Spleen (tissue), 7 donors: Measurements from ENCODE around the gene COL11A2.

Experiments used
- POLR2A ChIP-seq, 3 donors: fragments of 450-650 bp; IDR thresholded peaks; one replicate each; pipeline ENCODE4 v1.5.1; 2017; ENCODE audit warnings: antibody characterized with exemption in 3 of 3, mild to moderate bottlenecking in 1 of 3
- POLR2AphosphoS5 ChIP-seq, 3 donors: sonication (generic); formaldehyde crosslinking; IDR thresholded peaks; one replicate each; pipeline ENCODE4 v1.5.1; 2017; ENCODE audit warnings: antibody characterized with exemption in 3 of 3
- TF ChIP-seq, protein P1 (sequence below), 11 experiments: fragments of 200-600 bp in 7 of 11; fragments of 450-650 bp in 4 of 11; sonication (generic) in 4 of 11; IDR thresholded peaks in 8 of 11; conservative IDR thresholded peaks in 3 of 11; 1 replicate in 7 of 11; 2 replicates in 4 of 11; pipeline versions ENCODE4 v1.4.0 to v1.8.0; 2016 to 2021; ENCODE audit warnings: antibody characterized with exemption in 11 of 11, inconsistent platforms in 4 of 11, mild to moderate bottlenecking in 1 of 11
- donor health status: DM: no; HTN: no; CAD: no; lungs with moderate emphysema.
- donor health status: DM: no; HTN: no; CAD: no.
- donor health status: DM: no; HTN: no; CAD: no.

DNA sequence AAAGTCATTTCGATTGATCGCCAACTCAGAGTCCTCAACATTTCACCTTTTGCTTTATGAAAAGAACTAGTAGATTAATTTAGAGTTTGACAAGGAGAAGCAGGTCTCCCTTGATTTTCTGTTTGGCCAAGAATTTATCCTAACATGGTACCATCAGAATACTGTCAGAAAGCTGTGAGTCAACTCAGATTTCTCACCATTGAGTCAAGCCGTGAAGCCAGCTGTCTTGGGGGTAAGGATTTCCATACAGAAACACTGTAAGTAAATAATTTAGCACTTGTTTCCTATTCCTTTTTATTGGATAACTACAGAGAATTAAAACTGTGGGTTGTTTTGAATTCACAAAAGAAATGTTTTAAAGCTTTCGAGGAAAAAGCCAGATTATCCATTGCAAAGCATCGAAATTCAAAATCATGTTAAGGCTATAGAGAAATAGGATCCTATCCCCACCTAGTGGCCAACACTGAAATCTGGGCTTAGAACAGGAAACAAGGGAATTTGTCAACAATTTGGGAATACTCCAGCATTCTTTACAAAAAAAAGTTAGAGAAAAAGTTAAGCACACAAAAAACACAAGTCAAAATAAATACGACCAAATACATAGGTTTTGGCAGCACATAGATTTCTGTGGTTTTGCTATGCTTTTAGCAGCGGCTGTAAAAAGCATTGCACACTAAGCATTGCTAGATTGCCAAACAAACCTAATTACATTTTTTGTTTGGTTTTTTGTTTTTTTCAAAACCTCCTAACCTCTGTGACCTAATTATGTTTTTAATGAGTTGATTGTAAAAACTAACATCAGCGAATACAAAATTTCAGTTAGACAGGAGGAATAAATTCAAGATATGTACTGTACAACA, 44.2 kb downstream of the COL11A2 start:
- TF ChIP-seq, protein P1, sequence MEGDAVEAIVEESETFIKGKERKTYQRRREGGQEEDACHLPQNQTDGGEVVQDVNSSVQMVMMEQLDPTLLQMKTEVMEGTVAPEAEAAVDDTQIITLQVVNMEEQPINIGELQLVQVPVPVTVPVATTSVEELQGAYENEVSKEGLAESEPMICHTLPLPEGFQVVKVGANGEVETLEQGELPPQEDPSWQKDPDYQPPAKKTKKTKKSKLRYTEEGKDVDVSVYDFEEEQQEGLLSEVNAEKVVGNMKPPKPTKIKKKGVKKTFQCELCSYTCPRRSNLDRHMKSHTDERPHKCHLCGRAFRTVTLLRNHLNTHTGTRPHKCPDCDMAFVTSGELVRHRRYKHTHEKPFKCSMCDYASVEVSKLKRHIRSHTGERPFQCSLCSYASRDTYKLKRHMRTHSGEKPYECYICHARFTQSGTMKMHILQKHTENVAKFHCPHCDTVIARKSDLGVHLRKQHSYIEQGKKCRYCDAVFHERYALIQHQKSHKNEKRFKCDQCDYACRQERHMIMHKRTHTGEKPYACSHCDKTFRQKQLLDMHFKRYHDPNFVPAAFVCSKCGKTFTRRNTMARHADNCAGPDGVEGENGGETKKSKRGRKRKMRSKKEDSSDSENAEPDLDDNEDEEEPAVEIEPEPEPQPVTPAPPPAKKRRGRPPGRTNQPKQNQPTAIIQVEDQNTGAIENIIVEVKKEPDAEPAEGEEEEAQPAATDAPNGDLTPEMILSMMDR (IDR thresholded peaks at IDR 0.05 in 8 of 11, conservative IDR thresholded peaks at IDR 0.05 in 3 of 11) = peak; percentile 26 to 78 (median 69)
- TF ChIP-seq POLR2A (IDR thresholded peaks at IDR 0.05) (no peak), POLR2AphosphoS5 (IDR thresholded peaks at IDR 0.05) (no peak)
